ENCODE measurements around the gene SLC35A5. TPM values are rescaled to one million over a fixed set of nuclear protein-coding genes. Genes with fewer than 3 reads are reported as not detected.

The SLC35A5 gene
- total and polyA plus RNA-seq, 9 of the 15 experiments (the other 6 are each of a cell fraction or from before 2014, with no cell fraction given): 4.0 to 13.0 (median 9.7) TPM

GRCh38 chr3:112632596-112632995, 70.8 kb downstream of the SLC35A5 start:
- TF ChIP-seq NCOA2 (IDR thresholded peaks at IDR 0.05; ENCODE audit: partially characterized antibody in 2 of 2) (no peak), RAD21 (CRISPR knock-in tag; conservative IDR thresholded peaks at IDR 0.05 in 1 of 2, IDR thresholded peaks at IDR 0.05 in 1 of 2) (no peak), ARID3B (CRISPR knock-in tag; IDR thresholded peaks at IDR 0.05; ENCODE audit: borderline replicate concordance) (no peak), ZC3H8 (IDR thresholded peaks at IDR 0.05) (no peak)
- no peak overlapping the region for H3K4me2 ChIP-seq (ENCODE audit: insufficient read depth, low read length)
- 10% methylated on average over 2 of the region's 4 CpGs for WGBS (ENCODE audit: insufficient coverage, low coverage, missing lambda C conversion rate)
- BruUV-seq (replicated peaks): no TSS peak
- no peak overlapping the region for H3K4me3 ChIP-seq
- no peaks in the 10 kb centered on the region for H3K4me1 ChIP-seq (replicated peaks in 1 of 2; ENCODE audit: control insufficient read depth in 2 of 2, insufficient read depth in 2 of 2, low read length in 2 of 2)
- in situ Hi-C loops (cut with MboI) (loop anchor here (25.0 kb wide), 1 partner anchor 630 kb away; no protein-coding TSS in a partner anchor), intact Hi-C loops (cut with micrococcal nuclease) (no loop called here)
- no peaks in the 10 kb centered on the region for H3K36me3 ChIP-seq (ENCODE audit: control insufficient read depth, insufficient read depth, low read length)
- FAIRE-seq (no peak), ATAC-seq (0 out of 3 replicates have a peak, but pooled peaks have one; percentile 37), DNase-seq (ENCODE audit: extremely low read depth in 1 of 4, low spot score in 3 of 4) (no peak)
- H4K20me1 ChIP-seq (replicated peaks; ENCODE audit: control insufficient read depth, insufficient read depth, low read length): no peaks in the 10 kb centered on the region
- no peak overlapping the region for H3K27ac ChIP-seq (ENCODE audit: extremely low read depth, low read depth, low read length)
- ChIA-PET CTCF (ENCODE audit: low intra/inter-chr PET ratio) (no interaction called here), POLR2A (no interaction called here)
- H3K79me2 ChIP-seq (ENCODE audit: control insufficient read depth, insufficient read depth, low read length): no peaks in the 10 kb centered on the region
- no peaks in the 10 kb centered on the region; a peak in 1 of 5 replicates for H3K27me3 ChIP-seq (ENCODE audit: control insufficient read depth in 2 of 2, insufficient read depth in 2 of 2, low read length in 2 of 2)
- no peaks in the 10 kb centered on the region for H3K9me3 ChIP-seq (replicated peaks; ENCODE audit: control insufficient read depth, insufficient read depth, low read depth, low read length)
- H3K9me1 ChIP-seq (ENCODE audit: control insufficient read depth, insufficient read depth, low read length): no peaks in the 10 kb centered on the region
- H3K9ac ChIP-seq (ENCODE audit: insufficient read depth in 1 of 2, low read depth in 2 of 2, low read length in 2 of 2): no peak overlapping the region
- no peak overlapping the region for H2AFZ ChIP-seq (ENCODE audit: low read depth, low read length)

All from K562 (cell line).